Sigmoid colon (tissue), 7 donors: ENCODE measurements around the gene ATG4B. TPM values are rescaled to one million over a fixed set of nuclear protein-coding genes. Genes with fewer than 3 reads are reported as not detected.

ENCODE experiments used
- DNase-seq: peaks from one replicate; pipeline ENCODE4 v3.0.0-alpha.2; 2019
- H3K27ac ChIP-seq, 4 donors: fragments of 200-600 bp; sonication (generic); one replicate each; pipeline ENCODE4 v1.5.1; 2016 to 2019; ENCODE audit warnings: mild to moderate bottlenecking in 1 of 4
- H3K27me3 ChIP-seq, 3 donors: fragments of 200-600 bp; sonication (generic); one replicate each; pipeline ENCODE4 v1.5.1; 2019; ENCODE audit warnings: mild to moderate bottlenecking in 1 of 3
- H3K36me3 ChIP-seq, 4 donors: fragments of 200-600 bp; sonication (generic); one replicate each; pipeline ENCODE4 v1.5.1; 2016 to 2019
- H3K4me1 ChIP-seq, 4 donors: fragments of 200-600 bp; sonication (generic); one replicate each; pipeline ENCODE4 v1.5.1; 2017 to 2019
- H3K4me3 ChIP-seq, 4 donors: fragments of 200-600 bp; sonication (generic); one replicate each; pipeline ENCODE4 v1.5.1; 2017 to 2019; ENCODE audit warnings: mild to moderate bottlenecking in 2 of 4, moderate library complexity in 1 of 4
- H3K9me3 ChIP-seq, 4 donors: fragments of 200-600 bp in 3 of 4; sonication (generic) in 3 of 4; one replicate each; pipeline versions ENCODE4 v1.5.1 to v1.6.1; 2013 to 2019
- CTCF ChIP-seq, 4 experiments: fragments of 450-650 bp in 3 of 4; fragments of 200-600 bp in 1 of 4; IDR thresholded peaks; one replicate each; pipeline ENCODE4 v1.5.1; 2016 to 2019; ENCODE audit warnings: antibody characterized with exemption in 4 of 4, mild to moderate bottlenecking in 3 of 4, moderate library complexity in 2 of 4
- EP300 ChIP-seq, 4 donors: sonication (generic); formaldehyde crosslinking; IDR thresholded peaks; one replicate each; pipeline ENCODE4 v1.6.1; 2017; ENCODE audit warnings: antibody characterized with exemption in 4 of 4
- POLR2A ChIP-seq, 2 donors: fragments of 450-650 bp; IDR thresholded peaks; one replicate each; pipeline ENCODE4 v1.6.1; 2016; ENCODE audit warnings: antibody characterized with exemption in 2 of 2, mild to moderate bottlenecking in 2 of 2, moderate library complexity in 2 of 2
- POLR2AphosphoS5 ChIP-seq, 4 donors: sonication (generic); formaldehyde crosslinking; IDR thresholded peaks; one replicate each; pipeline ENCODE4 v1.6.1; 2017; ENCODE audit warnings: antibody characterized with exemption in 4 of 4
- WGBS, 2 donors: extraction: QIAGEN DNeasy Blood & Tissue Kit; methylation state at CpG; one replicate each; pipeline ENCODE4 v1.1.7; 2013; 5-methylcytosine and 5-hydroxymethylcytosine counted together
- intact Hi-C: fragments of 100-400 bp; cut with DNase I; formaldehyde crosslinking; loops from one replicate; pipeline ENCODE4 v1.15.1; 2023
- polyA plus RNA-seq, 3 donors: library from polyadenylated mRNA; stranded (reverse); fragments of 200-250 nt; gene quantifications; one replicate each; pipeline ENCODE4 v1.2.3, GENCODE V29; 2013
- total RNA-seq, 4 donors: library from RNA; depleted of rRNA; stranded (reverse); fragments of >200 nt; gene quantifications; one replicate each; pipeline ENCODE4 v1.1.0, GENCODE V29; 2016
- donor health status: healthy with polysubstance abuse.
- donor health status: Bipolar disorder and iron deficiency.
- donor health status: healthy.

ATG4B gene
- total and polyA plus RNA-seq, 7 donors, result 27.6 to 70.7 (median 40.3) TPM

- Histone ChIP-seq H3K4me1 (peaks cover 0 to 7% (median 0%) of the 10 kb centered on the region in 4 donors), H3K27me3 (no peaks in the 10 kb centered on the region), H3K27ac (no peak overlapping the region), H3K9me3 (no peaks in the 10 kb centered on the region), H3K4me3 (no peak overlapping the region), H3K36me3 (peaks cover 37 to 72% (median 57%) of the 10 kb centered on the region in 4 donors)
- intact Hi-C loops, result no loop called here
- DNase-seq, result no peak
- TF ChIP-seq CTCF (IDR thresholded peaks at IDR 0.05) (no peak), POLR2A (IDR thresholded peaks at IDR 0.05) (no peak), POLR2AphosphoS5 (IDR thresholded peaks at IDR 0.05) (no peak), EP300 (IDR thresholded peaks at IDR 0.05) (no peak)
- 83 to 90% methylated on average over 31 of the region's 31 CpGs for WGBS, 2 donors
These were observed 33.0 kb downstream of the ATG4B start for GRCh38 chr2:241670333-241671110.

DNA sequence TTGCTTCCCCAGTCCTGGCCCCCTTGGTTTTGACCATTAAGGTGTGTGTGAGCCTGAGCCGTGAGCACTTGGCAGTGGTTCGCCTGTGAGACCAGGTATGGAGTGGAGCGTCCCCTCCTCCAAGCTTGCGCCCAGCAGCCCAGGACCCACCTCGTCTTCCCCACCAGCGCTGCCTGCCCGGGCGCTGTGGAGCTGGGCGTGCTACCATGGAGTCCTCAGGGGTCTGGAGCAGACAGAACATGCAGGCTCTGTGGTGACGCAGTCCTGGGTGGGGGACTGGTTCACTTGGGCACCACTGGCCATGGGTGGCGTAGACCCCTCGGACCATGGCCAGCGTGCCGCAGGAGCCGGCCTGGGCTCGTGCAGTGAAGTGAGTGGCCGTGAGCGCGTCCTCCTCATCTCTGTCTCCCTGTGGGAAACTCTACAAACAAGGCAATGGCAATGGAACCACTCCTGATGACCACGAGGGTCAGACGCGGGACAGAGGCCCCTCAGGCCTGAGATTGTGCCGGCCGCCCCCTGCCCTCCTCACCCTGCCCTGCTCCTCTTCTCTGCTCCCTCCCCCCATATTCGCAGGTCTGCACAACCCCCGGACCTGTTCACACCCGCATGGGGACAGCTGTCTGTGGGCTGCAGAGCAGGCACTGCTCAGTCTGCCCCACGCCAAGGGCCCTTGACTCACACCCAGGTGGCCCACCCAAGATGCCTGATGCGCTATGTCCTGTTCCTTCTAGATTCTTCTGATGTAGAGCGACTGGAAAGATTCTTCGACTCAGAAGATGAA lies 34.2 kb downstream of the ATG4B start:
- H3K4me1 ChIP-seq, result peaks cover 0 to 7% (median 0%) of the 10 kb centered on the region in 4 donors
- WGBS, 2 donors, result 94 to 95% methylated on average over 31 of the region's 31 CpGs
- H3K9me3 ChIP-seq, result no peaks in the 10 kb centered on the region
- intact Hi-C loops, result no loop called here
- no peak overlapping the region for H3K27ac ChIP-seq
- H3K36me3 ChIP-seq, result peaks cover 33 to 76% (median 60%) of the 10 kb centered on the region in 4 donors
- H3K27me3 ChIP-seq, result no peaks in the 10 kb centered on the region
- H3K4me3 ChIP-seq, result no peak overlapping the region
- no peak for TF ChIP-seq EP300 (IDR thresholded peaks at IDR 0.05)
- TF ChIP-seq POLR2A (IDR thresholded peaks at IDR 0.05), result no peak
- no peak for TF ChIP-seq CTCF (IDR thresholded peaks at IDR 0.05)
- no peak for TF ChIP-seq POLR2AphosphoS5 (IDR thresholded peaks at IDR 0.05)
- DNase-seq, result no peak

- 93 to 95% methylated on average over 42 of the region's 42 CpGs for WGBS, 2 donors
- intact Hi-C loops, result no loop called here
- peaks cover 27 to 76% (median 56%) of the 10 kb centered on the region in 4 donors for H3K36me3 ChIP-seq
These were observed 35.0 kb downstream of the ATG4B start for GRCh38 chr2:241672243-241673188.

More at GRCh38 chr2:241672243-241673188, 35.0 kb downstream of the ATG4B start:
- Histone ChIP-seq H3K27ac (no peak overlapping the region), H3K4me3 (no peak overlapping the region), H3K9me3 (no peaks in the 10 kb centered on the region), H3K4me1 (peaks cover 0 to 7% (median 0%) of the 10 kb centered on the region in 4 donors), H3K27me3 (no peaks in the 10 kb centered on the region)
- TF ChIP-seq EP300 (IDR thresholded peaks at IDR 0.05) (no peak), POLR2A (IDR thresholded peaks at IDR 0.05) (no peak), POLR2AphosphoS5 (IDR thresholded peaks at IDR 0.05) (no peak), CTCF (IDR thresholded peaks at IDR 0.05) (no peak)
- DNase-seq, result no peak
